Activated T-cell treated with anti-CD3 and anti-CD28 coated beads for 48 hours (primary cell): Measurements from ENCODE around the gene YWHAB.
A peak's percentile ranks its signal among the peaks of the same experiment; 100 is the strongest.
"Not testable (repeated sequence)": the region's sequence is repeated elsewhere in the genome, so short reads cannot be mapped to it uniquely, and the experiment has no call there.

ENCODE experiments used
- DNase-seq: peaks from one replicate; pipeline ENCODE4 v3.0.0-alpha.2; 2020; ENCODE audit warnings: low read depth

The YWHAB gene

DNA sequence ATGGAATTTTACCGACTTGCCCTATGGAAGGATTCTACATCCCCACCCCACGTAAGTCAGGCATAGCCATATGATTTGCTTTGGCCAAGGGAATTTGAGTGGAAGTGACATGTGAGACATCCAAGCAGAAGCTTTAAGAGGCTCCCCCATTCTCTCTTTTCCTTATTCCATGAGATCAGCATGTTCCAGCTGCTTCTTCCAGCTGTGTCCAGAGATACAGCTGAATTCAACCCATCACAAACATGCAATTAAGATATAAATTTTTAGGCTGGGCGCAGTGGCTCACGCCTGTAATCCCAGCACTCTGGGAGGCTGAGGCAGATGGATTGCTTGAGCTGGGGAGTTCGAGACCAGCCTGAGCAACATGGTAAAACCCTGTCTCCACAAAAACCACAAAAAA lies 16.0 kb upstream of the YWHAB start:
- no peak for DNase-seq

DNA sequence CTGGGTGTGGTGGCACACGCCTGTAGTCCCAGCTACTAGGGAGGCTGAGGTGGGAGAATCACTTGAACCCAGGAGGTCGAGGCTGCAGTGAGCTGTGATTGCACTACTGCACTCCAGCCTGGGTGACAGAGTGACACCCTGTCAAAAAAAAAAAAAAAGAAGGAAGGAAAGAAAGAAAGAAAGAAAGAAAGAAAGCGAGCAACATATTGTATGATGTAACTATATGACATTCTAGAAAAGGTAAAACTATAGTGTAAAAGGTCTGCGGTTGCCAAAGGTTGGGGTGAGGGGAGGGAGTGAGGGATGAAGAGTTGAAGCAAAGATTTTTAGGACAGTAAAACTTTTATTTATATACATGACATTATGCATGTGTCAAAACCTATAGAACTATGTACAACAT lies 3.1 kb upstream of the YWHAB start:
- not testable (repeated sequence) for DNase-seq

DNA sequence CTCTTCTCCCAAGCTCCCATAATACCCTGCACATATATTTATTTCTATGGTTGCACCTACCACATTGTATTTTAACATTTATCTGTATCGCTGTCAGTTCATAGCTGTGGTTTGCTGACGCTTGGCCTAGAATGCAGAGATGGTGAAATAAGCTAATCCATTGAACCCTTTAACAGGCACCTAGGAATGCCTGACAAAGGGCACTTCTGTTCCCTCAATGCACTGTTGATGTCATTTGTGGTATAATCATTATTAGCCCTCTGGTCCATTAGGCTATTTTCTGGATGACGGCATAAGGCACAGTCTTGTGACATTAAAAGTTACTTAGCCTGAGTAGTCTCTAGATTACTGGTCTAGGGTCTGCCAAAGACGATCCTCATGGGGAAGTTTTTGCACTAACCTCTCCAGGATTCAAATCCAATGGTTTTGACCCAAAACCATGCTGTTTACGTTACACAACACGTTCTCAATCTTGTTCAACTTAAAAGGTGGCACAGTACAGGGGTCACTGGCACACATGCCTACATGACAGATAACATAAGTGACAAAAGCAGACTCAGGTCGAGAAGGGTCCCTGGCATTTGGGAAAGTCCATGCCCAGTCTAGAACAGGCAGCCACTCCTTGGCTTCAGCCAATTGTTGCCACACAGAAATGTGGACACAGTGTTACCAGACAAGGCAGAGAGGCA lies 2.1 kb upstream of the YWHAB start:
- no peak for DNase-seq

DNA sequence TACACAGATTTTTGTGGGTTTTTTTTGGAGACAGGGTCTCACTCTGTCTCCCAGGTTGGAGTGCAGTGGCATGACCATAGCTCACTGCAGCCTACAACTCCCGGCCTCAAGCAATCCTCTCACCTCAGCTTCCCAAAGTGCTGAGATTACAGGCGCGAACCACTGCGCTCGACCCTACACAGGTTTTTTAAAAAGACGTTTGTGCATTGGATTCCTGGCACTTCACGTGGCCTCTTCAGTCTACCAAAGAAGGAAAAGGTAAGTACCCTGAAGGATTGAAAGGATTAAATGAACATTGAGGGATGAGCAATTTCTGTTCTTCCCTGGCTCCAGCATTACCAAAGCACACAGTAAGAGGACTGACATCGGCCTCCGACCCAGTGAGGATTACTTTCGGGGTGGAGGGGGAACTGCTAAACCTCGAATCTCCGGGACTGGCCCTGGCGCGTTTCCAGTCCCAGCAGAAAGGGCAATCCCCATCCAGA lies 556 bp upstream of the YWHAB start:
- DNase-seq = no peak

DNA sequence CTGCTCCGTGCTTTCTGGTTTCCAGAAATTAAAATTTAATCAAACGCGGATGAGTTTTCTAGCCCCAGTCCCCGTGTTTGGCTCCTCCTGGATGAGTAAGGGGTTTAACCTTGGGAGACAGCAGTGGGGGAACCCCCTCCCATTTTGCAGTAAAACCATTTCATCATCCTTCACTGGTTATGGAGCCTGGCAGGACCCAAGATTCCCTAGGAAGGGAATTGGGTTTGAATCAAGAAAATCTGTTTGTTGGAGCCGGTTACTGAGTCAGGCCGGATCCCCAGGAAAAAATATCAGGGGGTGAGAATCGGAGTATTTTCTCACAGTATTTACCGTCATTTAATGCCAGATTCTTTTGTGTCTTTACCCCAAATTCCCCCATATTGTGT lies 754 bp downstream of the YWHAB start:
- no peak for DNase-seq

DNA sequence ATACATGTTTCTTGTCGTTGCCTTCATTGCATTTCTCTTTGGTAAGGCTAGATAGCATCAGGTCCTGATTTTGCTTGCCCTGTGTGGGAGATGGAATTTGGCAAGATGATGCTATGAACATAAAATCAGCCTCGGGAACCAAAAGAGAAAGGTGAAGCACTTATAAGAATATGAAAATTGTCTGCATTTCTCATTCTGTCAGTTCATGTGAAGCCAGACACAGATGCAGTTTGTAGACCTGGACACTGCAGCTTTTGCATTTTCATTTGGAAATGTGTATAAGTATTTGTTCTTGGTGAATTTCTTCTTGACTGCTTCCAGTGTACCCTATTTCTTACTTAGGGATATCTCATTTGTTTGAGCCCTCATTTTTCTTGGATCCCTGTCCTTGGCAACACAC lies 1.3 kb downstream of the YWHAB start:
- no peak for DNase-seq

DNA sequence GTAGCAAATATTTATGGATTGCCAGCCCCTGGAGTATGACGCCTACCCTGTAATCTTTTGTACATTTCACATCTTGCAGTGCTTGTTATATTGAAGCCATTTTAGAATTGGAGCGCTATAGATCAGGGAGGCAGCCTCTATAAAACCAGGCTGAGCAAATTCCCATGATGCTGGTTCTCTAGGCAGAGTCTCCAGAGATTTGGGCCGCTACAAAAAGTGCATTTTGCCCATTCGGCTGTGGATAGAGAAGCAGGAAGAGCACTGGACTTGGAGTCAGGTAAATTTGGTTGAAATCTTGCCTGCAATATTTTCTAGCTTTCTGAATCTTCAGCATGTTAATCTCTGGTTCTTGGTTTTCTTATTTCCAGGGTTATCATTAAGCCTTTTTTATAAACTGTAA lies 2.0 kb downstream of the YWHAB start:
- no peak for DNase-seq

DNA sequence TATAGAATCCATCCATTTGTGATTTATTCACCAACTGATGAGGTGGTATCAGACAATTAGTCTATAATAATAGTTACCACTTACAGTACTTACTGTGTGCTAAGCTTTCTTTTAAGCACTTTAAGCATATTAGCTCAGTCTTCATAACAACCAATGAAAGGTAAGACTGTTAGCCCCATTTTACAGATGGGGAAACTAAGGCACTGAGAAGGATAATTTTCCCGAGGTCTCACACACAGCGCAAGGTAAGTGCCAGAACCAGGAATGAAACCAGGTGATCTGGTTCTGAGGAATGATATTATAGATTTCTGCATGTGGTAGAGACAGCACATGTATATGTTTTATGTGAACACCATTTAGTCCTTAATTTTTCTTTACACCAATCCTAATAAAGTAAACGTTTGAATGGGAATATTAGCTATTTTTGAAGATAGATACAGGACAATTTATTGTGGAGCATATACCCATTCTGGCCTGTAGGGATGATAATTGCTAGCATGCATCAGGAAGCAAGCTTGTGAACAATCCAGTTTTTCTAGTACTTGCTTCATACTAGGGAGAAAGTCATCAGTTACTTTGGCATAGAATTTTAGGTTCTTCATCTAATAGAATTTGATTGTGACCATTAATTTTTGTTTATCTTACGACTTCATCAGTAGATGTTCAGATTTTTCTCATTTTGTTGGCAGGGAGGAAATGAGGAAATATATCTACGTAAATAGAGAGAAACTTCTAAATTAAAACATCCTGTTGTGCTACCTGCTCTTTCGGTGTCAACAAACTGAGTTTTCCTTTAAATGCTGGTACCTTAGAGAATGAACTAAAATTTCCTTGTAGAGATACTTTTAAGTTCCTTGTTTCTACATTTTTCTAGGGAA lies 3.0 kb downstream of the YWHAB start:
- no peak for DNase-seq

DNA sequence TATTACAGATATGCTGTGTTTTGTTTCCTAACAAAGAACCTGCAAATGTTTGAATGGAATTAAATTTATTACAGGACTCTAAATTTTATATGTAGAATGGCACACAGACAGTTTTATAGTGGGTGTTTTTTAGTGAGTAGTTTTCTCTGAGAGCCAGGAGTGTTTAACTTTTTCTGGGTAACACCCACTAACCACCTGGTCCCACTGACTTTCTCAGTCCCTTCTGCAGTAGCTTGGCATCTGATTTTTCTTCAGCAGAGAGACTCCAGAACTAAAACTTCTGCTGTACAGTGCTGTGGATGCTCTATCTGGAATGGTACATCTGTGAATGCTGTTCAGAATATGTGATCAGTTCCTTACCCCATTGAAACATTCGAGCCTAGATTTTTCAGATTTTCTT lies 6.3 kb downstream of the YWHAB start:
- no peak for DNase-seq

DNA sequence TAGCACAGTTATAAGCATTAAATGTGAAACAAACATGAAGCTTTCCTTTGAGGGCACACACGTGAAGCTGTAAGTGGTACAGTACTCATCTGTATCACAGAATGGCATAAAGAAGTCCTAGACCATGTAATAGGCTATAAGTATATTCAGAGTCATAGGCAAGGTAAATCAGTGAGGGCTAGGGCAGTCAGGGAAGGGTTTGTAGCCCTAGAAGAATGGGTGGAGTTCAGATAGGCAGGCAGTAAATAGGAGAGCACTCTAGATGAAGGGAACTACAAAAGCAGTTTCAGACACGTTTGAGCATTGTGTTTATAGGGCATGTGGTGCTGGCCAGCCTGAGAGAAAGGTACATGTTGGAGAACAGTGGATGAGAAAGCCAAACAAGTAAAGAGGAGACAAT lies 9.5 kb downstream of the YWHAB start:
- no peak for DNase-seq

DNA sequence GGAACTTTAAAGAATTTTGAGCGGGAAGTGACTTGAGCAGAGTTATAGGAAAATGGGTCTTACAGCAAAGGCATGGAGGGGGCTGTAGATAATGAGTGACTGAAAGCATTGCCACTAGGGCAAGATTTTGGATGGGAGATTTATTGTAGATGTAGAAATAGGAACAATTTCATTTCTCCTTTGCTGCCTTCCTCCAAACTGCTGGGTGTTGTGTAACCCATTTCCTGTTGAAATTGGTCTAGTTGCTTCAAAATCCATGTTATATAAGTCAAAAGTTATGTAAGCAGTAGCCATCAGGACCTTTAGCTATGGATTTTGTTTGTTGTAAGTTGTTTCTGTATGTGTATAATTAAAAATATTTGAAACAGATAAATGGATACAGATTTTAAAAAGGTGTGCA lies 11.1 kb downstream of the YWHAB start:
- DNase-seq = no peak

DNA sequence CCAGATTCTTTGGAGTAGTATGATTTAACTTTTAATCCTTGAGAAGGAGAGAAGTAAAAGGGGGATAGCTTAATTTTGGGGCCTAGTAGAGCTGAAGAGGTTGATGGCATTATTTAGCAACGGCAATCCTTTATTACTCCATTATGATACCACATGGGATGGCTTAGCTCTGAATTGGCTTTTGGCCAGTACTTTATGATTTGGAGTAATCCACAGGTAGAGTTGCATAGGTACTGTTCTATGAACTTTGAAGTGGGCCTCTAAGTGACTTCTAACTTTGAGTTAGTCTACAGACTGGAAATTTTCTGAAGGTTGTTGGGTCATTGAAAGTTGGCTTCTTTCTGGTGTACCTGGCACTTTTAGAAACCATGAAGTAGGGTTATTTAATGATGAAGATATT lies 11.6 kb downstream of the YWHAB start:
- no peak for DNase-seq

DNA sequence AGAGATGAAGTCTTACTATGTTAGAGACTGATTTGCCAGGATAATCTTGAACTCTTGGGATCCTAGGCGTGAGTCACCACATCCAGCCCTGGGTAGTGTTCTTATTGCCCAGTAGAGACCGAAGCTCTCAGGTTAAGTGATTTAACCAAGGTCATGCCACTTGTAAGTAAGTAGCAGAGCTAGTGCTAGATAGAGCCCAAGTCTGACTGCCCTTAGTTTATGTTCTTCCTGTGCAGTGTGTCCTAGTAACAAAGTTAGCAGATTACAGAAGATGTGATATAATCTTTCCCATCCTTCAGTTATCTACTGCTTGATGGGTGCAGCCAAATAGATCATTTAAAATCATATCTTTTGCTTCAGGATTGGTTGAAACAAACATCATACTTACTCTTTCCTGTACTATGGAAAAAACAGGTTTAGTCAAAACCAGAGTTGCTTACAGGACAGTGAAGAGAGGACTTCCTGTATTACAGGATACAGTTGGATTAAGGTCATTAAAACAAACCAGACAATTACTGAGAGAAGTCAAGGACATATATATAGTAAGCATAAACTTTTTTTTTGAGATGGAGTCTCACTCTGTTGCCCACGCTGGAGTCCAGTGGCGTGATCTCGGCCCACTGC lies 14.8 kb downstream of the YWHAB start:
- DNase-seq = no peak

DNA sequence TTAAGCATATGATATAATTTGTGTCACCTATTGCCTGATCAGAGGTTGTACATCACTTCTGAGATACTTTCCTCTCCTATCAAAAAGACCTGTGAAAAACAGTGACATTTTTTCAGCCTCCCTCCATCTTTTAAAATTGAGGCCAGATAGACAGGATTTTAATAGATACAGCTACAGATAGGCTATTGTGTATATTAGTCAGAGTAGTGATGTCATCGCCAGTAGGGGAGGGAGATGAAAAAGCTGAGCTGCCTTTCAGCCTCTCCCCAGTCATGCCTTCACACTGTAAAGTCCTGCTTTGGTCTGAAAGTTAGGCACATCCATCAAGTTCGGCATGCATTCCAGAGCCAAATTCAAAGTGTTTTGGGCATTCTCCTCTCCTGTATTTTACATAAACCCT lies 16.5 kb downstream of the YWHAB start:
- no peak for DNase-seq

DNA sequence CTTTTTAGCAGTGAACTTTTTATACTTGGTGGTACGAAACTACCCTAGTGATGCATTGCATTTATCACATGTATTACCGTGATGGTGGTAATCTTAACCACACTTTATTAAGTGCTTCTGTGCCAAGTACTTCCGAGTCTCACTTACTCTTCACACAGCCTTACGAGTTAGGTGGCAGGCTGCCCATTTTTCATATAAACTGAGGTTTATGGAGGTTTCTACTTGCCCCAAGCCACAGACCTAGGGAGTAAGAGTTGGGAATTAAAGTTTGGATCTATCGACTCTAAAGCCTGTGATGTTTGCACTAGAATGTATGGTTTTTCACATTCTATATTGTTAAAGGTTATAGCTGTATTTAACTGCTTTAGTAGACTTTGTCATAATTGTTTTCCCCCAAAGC lies 18.9 kb downstream of the YWHAB start:
- no peak for DNase-seq

DNA sequence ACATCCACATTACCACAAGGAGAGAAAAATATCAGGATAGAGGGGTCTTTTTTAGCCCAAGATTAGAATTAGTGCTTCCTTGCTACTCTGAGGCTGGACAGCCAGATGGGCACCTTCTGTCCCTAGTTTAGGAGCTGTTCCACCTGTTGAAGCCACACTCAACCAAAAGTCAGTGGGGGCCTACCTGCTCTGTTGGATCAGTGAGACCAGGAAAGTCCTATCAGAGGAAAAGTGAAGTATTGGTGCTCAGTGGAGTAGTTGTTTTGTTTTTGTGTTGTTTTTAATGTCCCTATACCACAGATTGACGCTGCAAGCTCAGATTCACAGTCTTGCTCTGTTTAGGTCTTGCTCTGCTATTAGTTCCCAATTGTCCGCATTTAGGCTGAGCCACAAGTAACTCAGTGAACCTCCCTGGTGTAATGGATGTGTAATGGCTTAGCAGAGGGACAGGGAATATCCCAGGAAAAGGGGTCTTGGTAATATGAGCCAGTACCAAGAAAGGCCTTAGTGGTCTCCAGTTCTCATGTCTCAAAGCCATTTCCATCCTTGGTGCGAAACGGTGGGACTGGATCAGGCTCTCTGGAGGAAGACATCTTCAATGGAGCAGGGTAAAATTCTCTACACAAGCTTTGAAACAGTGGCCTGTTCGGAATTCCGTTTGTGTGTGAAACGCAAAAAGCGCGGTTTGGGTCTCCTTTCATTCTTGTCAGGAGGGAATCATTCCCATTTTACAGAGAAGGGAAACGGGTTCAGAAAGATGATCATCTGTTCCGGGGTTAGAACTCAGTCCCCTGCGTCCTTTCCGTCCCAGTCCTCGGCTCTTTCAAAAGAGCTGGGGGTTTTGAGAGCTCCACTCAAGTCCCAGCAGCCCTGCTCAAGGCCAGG lies 23.7 kb downstream of the YWHAB start:
- no peak for DNase-seq

DNA sequence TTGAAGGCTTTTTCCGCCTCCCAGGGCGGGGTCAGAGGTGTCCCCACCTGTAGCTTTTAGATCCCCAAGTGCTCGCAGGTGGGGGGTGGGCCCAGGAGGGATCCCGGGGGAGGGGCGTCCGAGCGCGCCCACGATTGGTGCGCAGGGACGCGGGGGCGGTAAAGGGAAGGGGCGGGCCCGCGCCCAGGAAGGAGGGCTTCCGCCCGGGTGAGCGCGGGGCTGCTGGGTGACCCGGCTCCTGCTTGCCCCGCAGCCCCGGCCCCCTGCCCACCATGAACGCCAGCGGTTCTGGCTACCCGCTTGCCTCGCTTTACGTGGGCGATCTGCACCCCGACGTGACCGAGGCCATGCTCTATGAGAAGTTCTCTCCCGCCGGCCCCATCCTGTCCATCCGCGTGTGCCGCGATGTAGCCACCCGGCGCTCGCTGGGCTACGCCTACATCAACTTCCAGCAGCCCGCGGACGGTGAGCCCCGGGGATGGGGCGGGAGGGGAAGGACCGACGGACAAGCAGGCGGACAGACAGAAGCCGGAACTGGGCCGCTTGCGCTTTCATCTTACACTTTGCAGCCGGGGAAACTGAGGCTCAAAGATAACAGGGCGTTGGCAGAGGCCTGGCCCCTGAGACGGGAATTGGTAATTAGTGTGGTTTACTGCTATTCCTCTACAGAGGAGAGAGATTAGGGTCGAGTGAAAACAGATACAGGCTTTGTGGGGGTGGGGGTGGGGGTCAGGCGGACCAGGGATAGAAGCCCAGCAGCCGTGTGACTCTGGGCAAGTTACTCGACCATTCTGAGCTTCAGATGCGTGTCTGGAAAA lies 24.6 kb downstream of the YWHAB start, which contains the start of gene PABPC1L:
Gene PABPC1L (plus strand): TSS at position 189 of the 818 bp plus-strand sequence. CDS start 84 bp downstream, at position 273.
- peak; percentile 79 for DNase-seq

DNA sequence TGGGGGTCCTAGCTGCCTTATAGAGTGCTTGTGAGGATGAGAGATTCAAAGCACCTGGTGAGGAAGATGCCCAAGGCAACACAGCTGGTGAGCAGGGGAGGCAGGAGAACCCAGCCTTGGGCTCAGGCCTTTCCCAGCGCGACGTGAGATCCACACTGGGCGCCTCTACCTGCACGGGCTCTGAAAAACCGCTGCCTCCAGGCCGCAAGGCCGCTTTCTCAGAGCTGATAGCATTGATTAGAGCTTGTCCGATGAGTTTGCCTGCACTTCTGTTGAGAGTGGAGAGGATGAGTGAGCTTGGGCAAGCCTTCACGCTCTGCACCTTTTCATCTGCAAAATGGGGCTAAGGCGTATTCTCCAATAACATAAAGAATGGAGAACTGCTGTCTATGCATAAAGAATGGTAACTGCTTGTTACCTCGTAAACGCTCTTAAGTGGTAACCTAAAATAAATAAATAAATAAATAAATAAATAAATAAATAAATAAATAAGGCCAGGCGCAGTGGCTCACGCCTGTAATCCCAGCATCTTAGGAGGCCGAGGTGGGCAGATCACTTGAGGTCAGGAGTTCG lies 25.3 kb downstream of the YWHAB start:
- no peak for DNase-seq

DNA sequence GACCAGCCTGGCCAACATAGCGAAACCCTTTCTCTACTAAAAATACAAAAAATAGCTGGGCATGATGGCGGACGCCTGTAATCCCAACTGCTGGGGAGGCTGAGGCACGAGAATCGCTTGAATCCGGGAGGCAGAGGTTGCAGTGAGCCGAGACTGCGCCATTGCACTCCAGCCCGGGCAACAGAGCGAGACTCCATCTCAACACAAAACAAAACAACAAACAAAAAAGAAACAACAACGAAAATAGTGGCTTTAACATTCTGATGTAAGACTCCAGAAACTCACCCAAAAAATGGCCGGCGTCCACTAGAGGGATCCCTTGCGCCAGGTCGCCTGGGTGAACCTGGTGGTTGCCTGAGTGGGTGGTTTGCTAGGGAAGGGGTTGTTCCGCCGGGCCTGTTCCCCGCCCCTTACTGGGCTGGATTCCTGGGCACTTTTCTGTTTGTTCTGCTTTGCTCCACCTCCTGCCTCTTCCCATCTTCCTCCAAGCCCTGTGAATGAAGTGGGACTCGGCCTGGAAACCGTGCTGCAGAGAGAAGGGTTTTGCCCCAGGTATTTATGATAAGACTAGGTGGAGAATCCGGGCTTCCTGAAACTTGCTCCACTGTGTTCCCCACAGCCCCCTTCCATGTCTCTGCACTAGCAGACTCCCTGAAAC lies 25.9 kb downstream of the YWHAB start:
- peak; percentile 41 for DNase-seq

DNA sequence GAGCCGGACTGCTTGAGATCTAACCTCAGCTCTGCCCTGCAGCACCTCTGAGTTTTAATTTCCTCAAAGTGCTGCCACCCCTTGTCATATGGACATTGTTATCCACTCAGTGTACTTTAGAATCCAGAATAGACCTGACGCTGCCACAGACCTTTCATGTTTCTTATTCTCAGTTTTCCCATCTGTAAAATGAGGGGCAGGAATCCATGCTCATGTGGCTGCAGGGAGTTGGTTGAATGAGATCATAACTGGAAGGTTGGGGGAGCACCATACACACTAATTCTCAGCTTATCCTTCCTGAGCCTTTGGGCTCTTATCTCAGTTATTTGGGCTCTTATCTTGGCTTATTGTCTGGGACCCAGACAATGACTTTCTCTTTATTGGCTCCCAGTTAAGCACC lies 26.7 kb downstream of the YWHAB start:
- DNase-seq = no peak
